WTC11 (cell line): ENCODE results near the gene WSB2.
"Not testable (repeated sequence)": the region's sequence is repeated elsewhere in the genome, so short reads cannot be mapped to it uniquely, and the experiment has no call there.

Source experiments
- CREB1 ChIP-seq: sonication (generic); formaldehyde crosslinking; IDR thresholded peaks from 2 replicates; pipeline ENCODE4 v1.8.0; 2023; ENCODE audit warnings: mild to moderate bottlenecking, missing genetic modification reagents
- CTCF ChIP-seq: fragments of 200-600 bp; IDR thresholded peaks from 2 replicates; pipeline ENCODE4 v1.8.0; 2022; ENCODE audit warnings: antibody characterized with exemption
- FOXK1 ChIP-seq: sonication (generic); formaldehyde crosslinking; IDR thresholded peaks from 2 replicates; pipeline ENCODE4 v1.8.0; 2022; ENCODE audit warnings: mild to moderate bottlenecking, moderate library complexity, missing genetic modification reagents
- HMGA2 ChIP-seq: fragments of 250-450 bp; sonication (Bioruptor Pico); IDR thresholded peaks from 2 replicates; pipeline ENCODE4 v1.4.0; 2021; ENCODE audit warnings: mild to moderate bottlenecking, moderate library complexity
- ZNF423 ChIP-seq: fragments of 250-450 bp; sonication (Bioruptor Pico); IDR thresholded peaks from 2 replicates; pipeline ENCODE4 v2.1.2; 2022; ENCODE audit warnings: mild to moderate bottlenecking, moderate library complexity
- TF ChIP-seq, protein P1 (sequence below): sonication (generic); formaldehyde crosslinking; IDR thresholded peaks from 2 replicates; pipeline ENCODE4 v1.8.0; 2022; ENCODE audit warnings: missing genetic modification reagents

- TF ChIP-seq CTCF; CREB1 (CRISPR knock-in tag); ZNF423 (CRISPR knock-in tag); FOXK1 (CRISPR knock-in tag); HMGA2 (CRISPR knock-in tag): not testable (repeated sequence)
- TF ChIP-seq, protein P1, sequence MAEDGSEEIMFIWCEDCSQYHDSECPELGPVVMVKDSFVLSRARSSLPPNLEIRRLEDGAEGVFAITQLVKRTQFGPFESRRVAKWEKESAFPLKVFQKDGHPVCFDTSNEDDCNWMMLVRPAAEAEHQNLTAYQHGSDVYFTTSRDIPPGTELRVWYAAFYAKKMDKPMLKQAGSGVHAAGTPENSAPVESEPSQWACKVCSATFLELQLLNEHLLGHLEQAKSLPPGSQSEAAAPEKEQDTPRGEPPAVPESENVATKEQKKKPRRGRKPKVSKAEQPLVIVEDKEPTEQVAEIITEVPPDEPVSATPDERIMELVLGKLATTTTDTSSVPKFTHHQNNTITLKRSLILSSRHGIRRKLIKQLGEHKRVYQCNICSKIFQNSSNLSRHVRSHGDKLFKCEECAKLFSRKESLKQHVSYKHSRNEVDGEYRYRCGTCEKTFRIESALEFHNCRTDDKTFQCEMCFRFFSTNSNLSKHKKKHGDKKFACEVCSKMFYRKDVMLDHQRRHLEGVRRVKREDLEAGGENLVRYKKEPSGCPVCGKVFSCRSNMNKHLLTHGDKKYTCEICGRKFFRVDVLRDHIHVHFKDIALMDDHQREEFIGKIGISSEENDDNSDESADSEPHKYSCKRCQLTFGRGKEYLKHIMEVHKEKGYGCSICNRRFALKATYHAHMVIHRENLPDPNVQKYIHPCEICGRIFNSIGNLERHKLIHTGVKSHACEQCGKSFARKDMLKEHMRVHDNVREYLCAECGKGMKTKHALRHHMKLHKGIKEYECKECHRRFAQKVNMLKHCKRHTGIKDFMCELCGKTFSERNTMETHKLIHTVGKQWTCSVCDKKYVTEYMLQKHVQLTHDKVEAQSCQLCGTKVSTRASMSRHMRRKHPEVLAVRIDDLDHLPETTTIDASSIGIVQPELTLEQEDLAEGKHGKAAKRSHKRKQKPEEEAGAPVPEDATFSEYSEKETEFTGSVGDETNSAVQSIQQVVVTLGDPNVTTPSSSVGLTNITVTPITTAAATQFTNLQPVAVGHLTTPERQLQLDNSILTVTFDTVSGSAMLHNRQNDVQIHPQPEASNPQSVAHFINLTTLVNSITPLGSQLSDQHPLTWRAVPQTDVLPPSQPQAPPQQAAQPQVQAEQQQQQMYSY (CRISPR knock-in tag) = not testable (repeated sequence)
These were observed 61.2 kb downstream of the WSB2 start for GRCh38 chr12:117999806-118000205.
